B cell (primary cell): Measurements from ENCODE around the gene STX4. TPM values are rescaled to one million over a fixed set of nuclear protein-coding genes. Genes with fewer than 3 reads are reported as not detected.

Source experiments
- ATAC-seq: fragments of 200-7000 bp; cut with Tn5 transposase; one replicate; pipeline ENCODE4 v1.10.0; 2021; ENCODE audit warnings: low read depth, mild to moderate bottlenecking, moderate number of reproducible peaks, moderate library complexity
- CTCF ChIA-PET: fragments of 350-600 bp; sonication (Branson Sonifier 250); formaldehyde crosslinking; loops from one replicate; lab custom pipeline; 2021; ENCODE audit warnings: antibody characterized with exemption, inconsistent platforms; lab: Charles Lee
- POLR2A ChIA-PET: fragments of 350-600 bp; sonication (Branson Sonifier 250); formaldehyde crosslinking; loops from one replicate; lab custom pipeline; 2021; ENCODE audit warnings: antibody characterized with exemption; lab: Charles Lee
- DNase-seq: peaks from one replicate; pipeline ENCODE4 v3.0.0; 2013
- H2AFZ ChIP-seq: 2 replicates; pipeline ENCODE4 v1.6.1; 2012; ENCODE audit warnings: mild to moderate bottlenecking, low read depth, low read length; ENCODE audit not compliant: insufficient read depth, poor library complexity, severe bottlenecking
- H3K27ac ChIP-seq, 2 donors: 1 replicate in 1 of 2; 2 replicates in 1 of 2; pipeline ENCODE4 v1.5.1; 2012 to 2013; ENCODE audit warnings: low read length in 2 of 2, mild to moderate bottlenecking in 2 of 2, moderate library complexity in 1 of 2
- H3K27me3 ChIP-seq, 4 experiments: fragments of 200-600 bp in 1 of 4; sonication (generic) in 1 of 4; replicated peaks in 1 of 4; 1 replicate in 2 of 4; 2 replicates in 2 of 4; pipeline versions ENCODE4 v1.6.1 to v1.7.0; 2013 to 2016; ENCODE audit warnings: low read length in 3 of 4, mild to moderate bottlenecking in 2 of 4, mixed read lengths in 1 of 4, moderate library complexity in 1 of 4; ENCODE audit not compliant: insufficient read depth in 4 of 4, control insufficient read depth in 3 of 4; ENCODE audit errors: control extremely low read depth in 1 of 4
- H3K36me3 ChIP-seq, 2 experiments: replicated peaks in 1 of 2; 1 replicate in 1 of 2; 2 replicates in 1 of 2; pipeline versions ENCODE4 v1.6.1 to v1.7.1; 2013; ENCODE audit warnings: low read length in 1 of 2; ENCODE audit not compliant: insufficient read depth in 2 of 2, control insufficient read depth in 1 of 2; ENCODE audit errors: control extremely low read depth in 1 of 2, extremely low read depth in 1 of 2
- H3K4me1 ChIP-seq, 2 donors: fragments of 200-600 bp in 1 of 2; sonication (generic) in 1 of 2; 1 replicate in 1 of 2; 2 replicates in 1 of 2; pipeline versions ENCODE4 v1.5.1 to v1.6.1; 2013 to 2017; ENCODE audit warnings: low read length in 2 of 2; ENCODE audit not compliant: control insufficient read depth in 2 of 2, insufficient read depth in 2 of 2
- H3K4me2 ChIP-seq: replicated peaks from 2 replicates; pipeline ENCODE3; 2012; ENCODE audit warnings: mild to moderate bottlenecking, low read depth, low read length; ENCODE audit not compliant: poor library complexity, severe bottlenecking
- H3K4me3 ChIP-seq, 5 experiments: fragments of 200-600 bp in 1 of 5; sonication (generic) in 1 of 5; 1 replicate in 3 of 5; 2 replicates in 2 of 5; pipeline versions ENCODE4 v1.5.1 to v1.7.0; 2011 to 2016; ENCODE audit warnings: low read length in 4 of 5, mild to moderate bottlenecking in 4 of 5, low read depth in 2 of 5, control low read depth in 1 of 5, moderate library complexity in 1 of 5; ENCODE audit not compliant: insufficient read depth in 1 of 5; ENCODE audit errors: control extremely low read depth in 1 of 5, extremely low read depth in 1 of 5
- H3K79me2 ChIP-seq: fragments of 200-600 bp; sonication (generic); one replicate; pipeline ENCODE4 v1.6.0; 2016; ENCODE audit warnings: low read length; ENCODE audit not compliant: control insufficient read depth, insufficient read depth
- H3K9ac ChIP-seq: fragments of 200-600 bp; sonication (generic); 2 replicates; pipeline ENCODE4 v1.6.1; 2017; ENCODE audit warnings: mild to moderate bottlenecking, low read length, moderate library complexity
- H3K9me3 ChIP-seq, 3 donors: one replicate each; pipeline versions ENCODE4 v1.6.1 to v1.7.1; 2013; ENCODE audit warnings: low read length in 2 of 3; ENCODE audit not compliant: control insufficient read depth in 2 of 3, insufficient read depth in 1 of 3; ENCODE audit errors: control extremely low read depth in 1 of 3
- H4K20me1 ChIP-seq: 2 replicates; pipeline ENCODE4 v1.6.0; 2012; ENCODE audit warnings: mild to moderate bottlenecking, low read length; ENCODE audit not compliant: insufficient read depth, control insufficient read depth, poor library complexity, severe bottlenecking
- H3K27ac Mint-ChIP-seq: one replicate; pipeline ENCODE4 v1.8.0; 2021; ENCODE audit warnings: mixed read lengths
- H3K27me3 Mint-ChIP-seq: one replicate; pipeline ENCODE4 v1.8.0; 2021; ENCODE audit warnings: mixed read lengths
- H3K4me1 Mint-ChIP-seq: one replicate; pipeline ENCODE4 v1.8.0; 2021; ENCODE audit warnings: mixed read lengths
- H3K4me3 Mint-ChIP-seq: one replicate; pipeline ENCODE4 v1.8.0; 2021; ENCODE audit warnings: mixed read lengths
- H3K9me3 Mint-ChIP-seq: one replicate; pipeline ENCODE4 v1.8.0; 2022; ENCODE audit warnings: mixed read lengths; ENCODE audit not compliant: insufficient read depth
- CTCF ChIP-seq: fragments of 200-600 bp; IDR thresholded peaks from one replicate; pipeline ENCODE4 v1.8.0; 2022; ENCODE audit warnings: antibody characterized with exemption, mild to moderate bottlenecking
- EZH2 ChIP-seq: IDR thresholded peaks from 2 replicates; pipeline ENCODE4 v1.6.1; 2012; ENCODE audit warnings: borderline replicate concordance, low read depth, mild to moderate bottlenecking, moderate library complexity, low read length; ENCODE audit not compliant: insufficient read depth, poor library complexity, severe bottlenecking
- WGBS: methylation state at CpG from one replicate; pipeline ENCODE4 v1.1.5; 2013; ENCODE audit warnings: missing lambda C conversion rate; ENCODE audit not compliant: insufficient coverage; 5-methylcytosine and 5-hydroxymethylcytosine counted together
- intact Hi-C: fragments of 100-400 bp; cut with micrococcal nuclease; formaldehyde crosslinking; loops from one replicate; pipeline ENCODE4 v1.10.0; 2022
- polyA plus RNA-seq: library from polyadenylated mRNA; depleted of rRNA; stranded (reverse); fragments of >200 nt; gene quantifications from 2 replicates; pipeline ENCODE4 v1.2.3, GENCODE V29; 2012
- total RNA-seq, 2 donors: library from RNA; stranded (reverse); fragments of 120-200 nt in 1 of 2; gene quantifications; 1 replicate in 1 of 2; 2 replicates in 1 of 2; pipeline versions ENCODE4 v1.2.3 to v1.2.4, GENCODE V29; 2013 to 2022

STX4 gene
- total and polyA plus RNA-seq, 2 donors (not counting 1 experiment from before 2014, with no cell fraction given), result 120 to 133 TPM

GRCh38 chr16:30987581-30988190, 45.7 kb upstream of the STX4 start:
- intact Hi-C loops, result loop anchor here (5.0 kb wide), 1 partner anchor 170 kb away; no protein-coding TSS in a partner anchor
- Histone ChIP-seq H3K27ac (no peak overlapping the region), H3K4me1 (peaks cover 3 to 6% of the 10 kb centered on the region in 2 donors), H3K79me2 (no peaks in the 10 kb centered on the region), H3K9ac (no peak overlapping the region), H3K4me3 (no peak overlapping the region), H3K36me3 (peaks cover 0 to 13% of the 10 kb centered on the region in 2 experiments), H2AFZ (no peak overlapping the region), H3K9me3 (no peaks in the 10 kb centered on the region), H3K4me2 (no peak overlapping the region), H3K27me3 (no peaks in the 10 kb centered on the region), H4K20me1 (no peaks in the 10 kb centered on the region)
- TF ChIP-seq EZH2, result no peak
- no peak for TF ChIP-seq CTCF
- ChIA-PET POLR2A (no interaction called here), CTCF (interaction anchor here (0.6 to 1.3 kb wide), 4 partner anchors 15 to 346 kb away, joined by 3 to 5 read pairs (median 3); no protein-coding TSS in a partner anchor)
- H3K27ac Mint-ChIP-seq, result no peak overlapping the region
- ATAC-seq, result no peak
- DNase-seq, result no peak
- no peaks in the 10 kb centered on the region for H3K9me3 Mint-ChIP-seq
- no peaks in the 10 kb centered on the region for H3K4me1 Mint-ChIP-seq
- H3K4me3 Mint-ChIP-seq, result no peak overlapping the region
- H3K27me3 Mint-ChIP-seq, result no peaks in the 10 kb centered on the region
- 96% methylated on average over 30 of the region's 30 CpGs for WGBS

DNA sequence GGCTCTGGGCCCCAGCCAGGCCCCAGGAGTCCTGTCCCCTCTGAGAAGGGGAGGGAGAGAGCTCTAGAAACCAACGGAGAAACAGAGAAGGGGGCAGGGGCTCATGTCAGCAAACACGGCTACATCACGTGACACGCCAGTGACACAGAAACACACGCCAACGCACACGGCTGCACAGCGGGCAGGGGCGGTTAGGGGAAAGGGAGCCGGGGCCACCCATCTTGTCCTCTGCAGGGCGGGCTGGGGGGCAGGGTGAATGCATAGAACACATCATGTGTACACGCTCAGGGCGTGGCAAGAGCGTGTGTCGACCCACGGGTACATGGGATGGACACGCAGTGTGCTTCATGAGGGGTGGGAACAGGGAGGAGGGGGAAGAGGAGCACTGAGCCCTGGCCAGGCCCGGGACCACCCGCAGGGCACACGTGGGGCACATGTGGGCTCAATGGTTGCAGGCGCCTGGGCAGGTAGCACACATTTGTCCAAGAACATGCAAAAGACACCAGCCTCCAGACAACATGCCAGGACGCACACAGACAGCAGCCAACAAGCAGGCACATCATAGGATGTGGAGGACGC, 43.8 kb upstream of the STX4 start:
- H3K9ac ChIP-seq, result no peak overlapping the region
- H3K4me1 ChIP-seq, result peaks cover 3 to 6% of the 10 kb centered on the region in 2 donors
- H3K27me3 ChIP-seq, result no peaks in the 10 kb centered on the region
- no peak overlapping the region for H3K4me2 ChIP-seq
- 95% methylated on average over 21 of the region's 23 CpGs for WGBS
- H3K27ac Mint-ChIP-seq, result no peak overlapping the region
- peaks cover 0 to 1% of the 10 kb centered on the region in 2 experiments for H3K36me3 ChIP-seq
- CTCF ChIA-PET, result no interaction called here
- no peak overlapping the region for H3K27ac ChIP-seq
- no peak for TF ChIP-seq CTCF
- TF ChIP-seq EZH2, result no peak
- H3K79me2 ChIP-seq, result no peaks in the 10 kb centered on the region
- no peak overlapping the region for H2AFZ ChIP-seq
- ATAC-seq (no peak), DNase-seq (no peak)
- no peaks in the 10 kb centered on the region for H3K9me3 ChIP-seq
- no peaks in the 10 kb centered on the region for H3K9me3 Mint-ChIP-seq
- no peak overlapping the region for H3K4me3 Mint-ChIP-seq
- no peak overlapping the region for H3K4me3 ChIP-seq
- H3K4me1 Mint-ChIP-seq, result no peaks in the 10 kb centered on the region
- intact Hi-C loops, result loop anchor here (5.0 kb wide), 1 partner anchor 168 kb away; no protein-coding TSS in a partner anchor
- POLR2A ChIA-PET, result no interaction called here
- no peaks in the 10 kb centered on the region for H3K27me3 Mint-ChIP-seq
- H4K20me1 ChIP-seq, result no peaks in the 10 kb centered on the region
